ENCODE measurements around the gene CLIP3. TPM values are rescaled to one million over a fixed set of nuclear protein-coding genes. Genes with fewer than 3 reads are reported as not detected.
"Not testable (repeated sequence)": the region's sequence is repeated elsewhere in the genome, so short reads cannot be mapped to it uniquely, and the experiment has no call there.

The CLIP3 gene
- polyA plus RNA-seq, 1 donor: 19.3 TPM

DNA sequence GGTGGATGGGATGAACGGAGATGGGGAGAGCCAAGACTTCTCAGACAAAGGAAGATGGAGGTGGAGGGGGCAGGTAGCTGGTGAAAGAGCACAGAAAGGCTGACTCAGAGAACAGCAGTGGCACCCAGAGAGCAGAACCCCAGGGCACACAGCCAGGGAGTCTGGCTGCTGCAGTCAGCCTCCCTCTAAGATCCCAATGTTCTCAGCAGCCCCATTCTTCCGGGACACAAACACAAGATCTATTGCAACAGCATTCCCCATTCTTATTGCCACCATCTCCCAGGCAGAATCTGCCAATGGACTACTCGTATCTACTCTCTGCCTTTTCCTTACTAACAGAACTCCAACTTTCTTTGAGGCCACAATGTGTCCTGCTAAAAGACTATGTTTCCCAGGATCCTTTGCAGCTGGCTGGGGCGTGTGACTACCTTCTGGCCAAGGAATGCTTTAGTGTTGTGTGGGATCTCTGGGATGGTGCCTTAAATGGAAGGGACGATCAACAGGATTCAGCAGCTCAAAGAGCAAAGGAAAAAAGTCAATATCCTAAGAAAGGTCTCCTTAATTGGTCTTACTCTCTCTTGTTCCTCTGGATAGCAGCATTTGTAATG is 13.9 kb upstream of the CLIP3 start:
- DNase-seq: no peak

DNA sequence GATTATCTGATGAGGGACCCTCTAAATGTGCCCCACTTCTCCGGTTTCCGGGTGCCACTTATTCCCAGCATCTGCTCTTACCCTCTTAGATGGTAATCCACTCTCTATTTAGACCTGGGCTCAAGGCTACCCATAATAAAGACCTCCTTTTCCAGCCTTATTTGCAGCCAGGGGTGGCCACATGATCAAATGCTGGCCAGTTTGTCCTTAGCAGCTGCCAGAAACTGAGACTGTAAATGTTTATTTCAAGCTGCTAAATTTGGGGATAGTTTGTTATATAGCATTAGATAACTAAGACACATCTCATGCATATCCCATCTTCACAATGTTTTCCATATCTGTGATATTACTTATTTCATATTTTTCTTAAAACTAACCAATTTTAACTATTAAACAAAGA is 11.3 kb upstream of the CLIP3 start:
- no peak for DNase-seq

DNA sequence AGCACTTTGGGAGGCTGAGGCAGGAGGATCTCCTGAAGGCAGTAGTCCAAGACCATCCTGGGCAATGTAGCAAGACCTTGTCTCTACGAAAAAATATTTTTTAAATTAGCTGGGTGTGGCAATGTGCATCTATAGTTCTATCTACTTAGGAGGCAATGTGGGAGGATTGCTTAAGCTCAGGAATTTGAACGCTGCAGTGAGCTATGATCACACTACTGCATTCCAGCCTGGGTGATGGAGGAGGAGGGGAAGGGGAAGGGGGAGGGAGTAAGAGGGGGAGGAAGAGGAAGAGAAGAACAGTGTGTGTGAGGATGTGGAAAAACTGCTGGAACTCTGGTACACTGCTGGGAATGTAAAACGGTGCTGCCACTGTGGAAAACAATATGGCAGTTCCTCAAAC is 9.2 kb upstream of the CLIP3 start:
- no peak for DNase-seq

DNA sequence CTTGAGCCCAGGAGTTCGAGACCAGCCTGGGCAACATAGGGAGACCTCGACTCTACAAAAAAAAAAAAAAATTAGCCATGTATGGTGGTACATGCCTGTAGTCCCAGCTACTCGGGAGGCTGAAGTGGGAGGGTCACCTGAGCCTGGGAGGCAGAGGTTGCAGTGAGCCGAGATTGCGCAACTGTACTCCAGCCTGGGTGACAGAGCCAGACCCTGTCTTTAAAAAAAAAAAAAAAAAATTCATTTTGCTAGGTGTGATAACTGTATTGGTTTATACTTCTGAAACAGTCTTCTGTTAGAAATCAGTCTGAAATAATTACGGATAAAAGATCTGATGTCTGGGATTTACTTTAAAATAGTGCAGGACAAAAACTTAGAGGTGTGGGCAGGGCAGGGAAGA is 8.4 kb upstream of the CLIP3 start:
- DNase-seq: not testable (repeated sequence)

DNA sequence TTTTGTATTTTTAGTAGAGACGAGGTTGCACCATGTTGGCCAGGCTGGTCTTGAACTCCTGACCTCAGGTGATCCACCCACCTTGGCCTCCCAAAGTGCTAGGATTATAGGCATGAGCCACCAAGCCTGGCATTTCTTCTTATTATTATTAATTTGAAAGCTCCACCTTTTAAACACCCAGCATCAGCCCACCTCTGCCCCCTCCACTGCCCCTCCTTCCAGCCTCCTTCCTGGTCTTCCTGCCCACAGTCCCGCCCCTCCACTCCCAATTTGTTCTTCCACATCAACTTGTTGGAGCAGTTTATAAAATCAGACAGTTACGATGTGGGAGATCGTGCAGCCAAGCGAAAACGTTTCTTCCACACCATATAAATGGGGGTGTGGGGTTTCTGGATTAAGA is 7.8 kb upstream of the CLIP3 start:
- no peak for DNase-seq

DNA sequence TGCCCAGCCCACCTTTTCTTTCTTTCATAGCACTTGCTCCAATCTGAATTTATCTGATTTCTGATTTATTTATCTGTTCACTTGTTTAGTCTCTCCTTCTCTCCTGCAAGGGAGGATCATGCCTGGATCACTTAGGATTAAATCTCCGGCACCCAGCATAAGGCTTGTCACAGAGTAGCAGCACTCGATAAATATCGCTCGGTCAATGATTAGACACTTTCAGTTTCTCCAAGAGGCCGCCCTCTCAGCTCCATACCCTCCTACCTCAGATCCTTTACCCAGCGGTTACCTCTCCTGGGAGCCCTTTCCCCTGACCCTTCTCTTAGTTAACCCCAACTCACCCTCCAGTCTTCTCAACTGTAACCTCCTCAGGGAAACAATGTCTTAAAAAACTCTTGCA is 1.4 kb downstream of the CLIP3 start:
- DNase-seq: no peak

DNA sequence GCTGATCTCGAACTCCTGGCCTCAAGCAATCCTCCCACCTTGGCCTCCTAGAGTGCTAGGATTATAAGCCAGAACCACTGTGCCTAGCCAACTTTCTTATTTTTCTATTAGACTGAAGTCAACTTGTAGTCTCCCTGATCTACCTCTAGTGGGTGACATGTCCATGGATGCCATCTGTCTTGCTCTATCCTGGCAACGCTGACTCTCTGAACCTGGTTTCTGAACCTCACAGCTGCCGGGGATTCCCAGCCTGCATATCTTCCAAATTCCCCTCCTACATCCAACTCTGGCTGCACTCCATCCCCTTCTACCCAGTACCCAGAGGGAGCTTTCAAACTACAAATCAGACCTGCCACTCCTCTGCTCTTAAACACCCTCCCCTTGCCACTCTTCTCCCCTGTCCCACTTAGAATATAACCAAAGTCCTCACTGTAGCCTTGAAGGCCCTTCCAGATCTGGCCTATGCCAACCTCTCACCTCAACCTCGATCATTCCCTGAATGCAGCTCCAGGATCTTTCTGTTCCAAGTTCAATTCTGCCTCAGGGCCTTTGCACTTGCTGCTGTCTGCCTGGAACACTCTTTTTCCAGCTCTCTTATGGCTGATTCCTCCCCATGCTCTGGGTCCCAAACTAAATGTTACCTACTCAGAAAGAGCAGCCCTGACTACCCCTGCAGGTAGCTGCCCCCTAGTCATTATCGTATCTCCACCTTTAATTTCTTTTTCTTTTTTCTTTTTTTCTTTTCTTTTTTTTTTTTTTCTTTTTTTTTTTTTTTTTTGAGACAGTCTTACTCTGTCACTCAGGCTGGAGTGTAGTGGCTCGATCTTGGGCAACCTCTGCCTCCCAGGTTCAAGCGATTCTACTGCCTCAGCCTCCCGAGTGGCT is 2.2 kb downstream of the CLIP3 start:
- no peak for DNase-seq

DNA sequence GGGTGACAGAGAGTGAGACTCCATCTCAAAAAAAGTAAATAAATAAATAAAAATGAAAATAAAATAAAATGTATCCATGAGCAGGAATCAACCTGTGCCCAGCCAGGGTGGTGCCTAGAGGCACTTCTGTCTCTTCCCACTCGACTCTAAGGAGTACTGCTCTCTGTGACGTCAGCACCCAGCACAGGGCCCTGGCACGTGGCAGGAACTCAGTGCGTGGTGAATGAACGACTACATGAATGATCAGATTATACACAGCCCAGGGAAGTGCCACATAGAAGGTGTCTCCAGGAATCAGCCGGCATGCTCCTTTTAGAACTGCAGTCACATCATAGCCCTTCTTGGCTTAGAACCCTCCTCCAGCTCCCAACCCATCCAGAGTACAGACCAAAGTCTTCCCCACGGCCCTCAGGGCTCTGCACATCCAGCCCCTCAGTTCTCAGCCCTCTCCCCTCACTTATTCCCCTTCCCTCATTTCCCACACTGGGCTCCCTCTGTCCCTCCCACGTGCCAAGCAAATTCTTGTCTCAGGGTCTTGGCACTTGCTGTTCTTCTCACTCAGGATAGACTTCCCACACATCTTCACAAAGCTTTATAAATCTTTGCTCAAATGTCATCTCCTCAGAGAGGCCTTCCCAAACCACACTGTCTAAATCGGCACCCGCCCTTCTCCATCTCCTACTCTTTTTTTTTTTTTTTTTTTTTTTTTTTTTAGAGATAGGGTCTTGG is 4.2 kb downstream of the CLIP3 start:
- DNase-seq: no peak

GRCh38 chr19:36027696-36028095 is 5.0 kb downstream of the CLIP3 start:
- DNase-seq: no peak

DNA sequence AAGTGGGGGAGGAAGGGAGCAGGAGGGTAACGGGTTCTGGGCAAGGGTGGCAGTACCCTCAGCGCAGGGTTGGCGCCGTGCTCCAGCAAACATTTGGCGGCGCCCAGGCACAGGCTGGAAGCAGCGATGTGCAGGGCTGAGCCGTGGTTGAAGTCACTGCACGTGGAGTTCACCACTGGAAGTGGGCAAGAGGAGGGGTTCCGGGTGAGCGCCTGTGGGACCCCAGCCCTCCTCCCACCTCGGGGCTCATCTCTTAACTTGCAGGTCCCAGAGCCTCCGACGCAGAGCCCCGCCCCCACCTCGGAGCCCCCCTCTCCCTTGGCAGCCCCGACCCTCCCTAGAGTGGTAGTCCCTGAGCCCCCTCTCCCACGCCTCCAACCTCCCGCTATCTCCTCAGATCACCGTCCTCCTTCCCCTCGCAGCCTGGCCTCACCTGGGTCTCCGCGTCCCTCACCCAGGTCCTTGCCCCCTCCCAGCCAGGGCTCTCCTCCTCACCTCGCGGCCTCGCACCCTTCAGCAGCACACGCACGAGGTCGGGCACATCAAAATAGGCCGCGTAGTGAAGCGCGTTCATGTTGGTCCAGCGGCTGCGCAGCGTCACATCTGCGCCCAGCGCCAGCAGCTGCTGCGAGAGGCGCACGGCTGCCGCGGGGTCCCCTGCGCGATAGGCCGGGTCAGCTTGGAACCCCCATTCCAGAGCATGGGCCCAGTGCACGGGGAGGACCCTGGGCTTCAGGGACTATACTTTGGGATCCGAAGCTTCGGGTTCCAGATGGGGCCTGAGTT is 6.4 kb downstream of the CLIP3 start:
- DNase-seq: no peak

- DNase-seq: no peak
Observed at GRCh38 chr19:36025541-36025940, 7.1 kb downstream of the CLIP3 start.

- DNase-seq: no peak
Observed at GRCh38 chr19:36023432-36023831, 9.2 kb downstream of the CLIP3 start.

DNA sequence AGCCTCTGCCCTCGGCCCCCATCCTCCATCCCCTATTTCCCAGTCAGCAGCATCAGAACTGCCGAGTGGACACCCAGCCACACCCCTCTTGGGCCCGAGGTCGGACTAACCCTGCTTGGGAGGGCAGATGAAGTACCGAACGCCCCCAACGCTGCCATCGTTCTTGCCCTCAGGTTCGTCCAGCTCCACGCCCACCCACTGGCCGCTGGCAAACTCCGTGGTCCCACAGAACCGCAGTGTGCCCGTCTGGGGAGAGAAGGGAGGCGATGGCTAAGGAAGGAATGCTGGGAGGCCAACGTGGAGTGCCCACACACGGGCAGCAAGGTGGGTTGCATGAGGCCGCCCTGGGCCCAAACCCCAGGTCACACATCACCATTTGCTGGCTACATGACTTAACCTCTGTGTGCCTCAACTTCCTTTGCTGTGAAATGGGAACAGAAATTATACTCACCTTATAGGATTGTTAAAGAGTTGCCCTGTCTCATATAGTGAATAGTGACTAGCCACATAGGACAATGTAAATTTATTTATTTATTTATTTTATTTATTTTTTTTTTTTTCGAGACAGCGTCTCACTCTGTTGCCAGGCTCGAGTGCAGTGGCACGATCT is 13.5 kb downstream of the CLIP3 start:
- DNase-seq: no peak

DNA sequence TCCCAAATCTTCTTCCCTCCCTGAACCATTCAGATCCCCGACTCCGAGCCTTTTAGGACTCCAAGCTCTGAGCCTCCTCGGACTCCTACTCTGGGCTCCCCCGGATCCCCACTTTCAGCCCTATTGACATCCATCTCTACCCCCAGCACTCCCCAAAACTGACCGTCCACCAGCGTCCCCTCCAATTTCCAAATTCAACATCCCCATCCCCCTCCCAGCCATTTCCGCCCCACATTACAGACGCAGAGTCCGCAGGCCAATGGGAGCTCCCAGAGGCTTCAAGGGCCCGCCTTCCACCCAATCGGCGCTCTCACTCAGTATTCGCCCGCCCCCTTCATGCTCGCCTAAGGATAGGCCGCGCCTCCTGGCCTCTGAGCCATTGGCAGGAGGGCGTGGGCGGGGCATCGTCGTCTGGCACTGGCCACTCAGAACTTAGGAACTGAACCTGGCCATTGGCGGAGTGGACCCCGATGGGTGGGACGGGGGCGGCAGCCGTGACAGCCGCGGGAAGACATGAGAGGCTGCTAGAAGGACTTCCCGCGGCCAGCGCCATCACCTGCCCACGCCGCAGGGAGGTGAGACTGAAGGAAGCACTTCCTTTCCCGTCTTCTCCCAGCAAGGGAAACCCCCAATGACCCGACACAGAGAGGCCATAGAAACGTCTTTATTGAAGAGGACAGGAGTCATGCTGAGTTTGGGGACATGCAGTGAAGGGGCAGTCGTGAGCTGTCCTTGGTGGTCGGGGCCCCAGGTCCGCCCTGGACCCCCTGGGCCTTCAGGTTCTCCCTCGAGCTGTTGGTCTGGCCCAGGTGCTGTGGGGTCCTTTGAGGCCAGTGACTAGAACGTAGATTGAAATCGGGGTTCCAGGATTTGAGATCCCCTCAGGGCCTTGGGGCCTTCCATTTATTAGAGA is 18.4 kb downstream of the CLIP3 start, which contains the start of gene ALKBH6:
Gene ALKBH6, minus strand, starts transcription at position 202 of the 913 bp plus-strand sequence. CDS start 816 bp downstream, outside the sequence.
- peak; percentile 98 for DNase-seq

DNA sequence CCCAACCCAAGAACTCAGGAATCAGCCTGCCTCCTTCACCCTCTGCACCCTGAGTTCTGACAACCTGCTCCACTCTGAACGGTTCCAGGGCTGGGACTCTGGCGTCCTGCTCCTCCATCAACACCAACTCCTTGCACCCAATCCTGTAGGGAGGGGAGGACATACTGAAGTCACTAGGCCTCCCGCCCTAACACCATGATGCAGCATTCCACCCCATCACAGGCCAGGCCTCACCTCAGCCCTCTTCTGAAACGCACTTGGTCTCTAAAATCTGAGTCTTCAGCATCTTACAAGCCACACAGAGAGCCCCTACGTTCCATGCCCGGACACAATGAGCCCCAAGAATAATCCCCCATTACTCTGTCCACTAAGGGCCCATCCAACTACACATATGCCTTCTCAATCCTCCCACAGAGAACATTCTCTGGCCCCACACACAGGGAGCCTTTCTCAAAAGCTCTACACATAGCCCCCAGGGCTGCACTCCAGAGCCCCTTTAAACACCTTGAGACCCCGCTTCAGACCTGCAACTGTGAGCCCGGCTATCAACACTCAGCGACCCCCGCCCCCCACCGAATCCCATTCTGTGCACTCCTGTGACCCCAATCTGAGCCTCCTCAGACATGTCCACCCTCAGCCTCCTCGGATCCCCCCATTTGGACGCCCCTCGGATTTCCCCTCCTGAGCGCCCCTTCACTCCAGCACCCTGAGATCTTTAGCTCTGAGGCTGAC is 19.2 kb downstream of the CLIP3 start:
- DNase-seq: no peak

DNA sequence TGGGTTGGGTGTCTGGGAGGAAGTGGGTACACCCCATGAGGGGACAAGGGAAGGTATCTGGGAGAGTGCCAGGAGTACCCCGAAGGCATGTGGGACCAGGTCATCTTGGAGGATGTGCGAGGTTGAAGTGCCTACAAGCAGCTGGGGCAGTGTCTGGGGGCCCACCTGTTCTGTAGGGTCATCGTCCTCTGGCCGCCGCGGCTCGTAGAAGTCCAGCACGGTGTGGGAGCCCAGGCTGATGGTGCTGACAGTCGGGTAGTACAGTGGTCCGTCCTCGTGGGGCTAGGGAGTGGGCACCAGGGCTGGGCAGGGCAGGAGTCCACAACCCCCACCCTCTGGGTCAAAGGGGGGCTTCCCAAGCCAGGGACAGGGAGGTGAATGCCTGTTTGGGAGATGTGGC is 22.3 kb downstream of the CLIP3 start:
- DNase-seq: no peak

GRCh38 chr19:36009633-36010379 is 22.9 kb downstream of the CLIP3 start:
- no peak for DNase-seq

GRCh38 chr19:36009220-36009619 is 23.5 kb downstream of the CLIP3 start:
- peak; percentile 80 for DNase-seq

DNA sequence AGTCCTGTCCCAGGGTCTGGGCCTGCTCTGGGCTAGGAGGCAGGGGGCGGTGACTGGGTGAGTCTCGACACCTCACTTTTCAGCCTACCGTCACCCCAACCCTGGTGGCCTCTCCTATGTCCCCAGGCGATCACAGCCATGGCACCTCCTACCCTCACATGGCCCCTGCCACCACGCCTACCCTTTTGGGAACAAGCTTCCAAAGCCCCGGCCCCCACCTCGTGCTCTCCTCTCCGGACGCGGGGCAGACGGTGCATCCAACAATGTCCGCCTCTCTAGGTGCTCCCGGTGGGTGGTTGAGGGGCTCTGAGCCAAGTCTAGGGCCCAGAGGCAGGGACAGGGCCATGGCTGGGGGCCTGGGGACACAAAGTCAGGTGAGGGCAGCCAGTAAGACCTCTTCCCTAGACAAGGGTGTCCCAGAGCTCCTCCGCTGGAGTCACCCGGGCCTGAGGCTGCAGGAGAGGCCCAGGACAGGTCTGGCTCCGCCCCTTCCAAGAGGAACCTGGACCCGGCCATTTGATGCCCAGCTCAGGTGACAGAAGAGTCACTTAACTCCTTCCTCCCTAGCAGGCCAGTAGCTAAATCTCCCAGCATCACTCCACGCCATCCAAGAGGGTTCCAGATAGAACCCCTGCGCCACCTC is 24.2 kb downstream of the CLIP3 start, which contains the start of gene SYNE4:
Gene SYNE4, minus strand, starts transcription at position 478 of the 643 bp plus-strand sequence. Its CDS starts 132 bp downstream, at position 346.
- DNase-seq: no peak
